ENCODE results near the gene SSX3.
"Not testable (repeated sequence)": the region's sequence is repeated elsewhere in the genome, so short reads cannot be mapped to it uniquely, and the experiment has no call there.

The SSX3 gene, protein sequence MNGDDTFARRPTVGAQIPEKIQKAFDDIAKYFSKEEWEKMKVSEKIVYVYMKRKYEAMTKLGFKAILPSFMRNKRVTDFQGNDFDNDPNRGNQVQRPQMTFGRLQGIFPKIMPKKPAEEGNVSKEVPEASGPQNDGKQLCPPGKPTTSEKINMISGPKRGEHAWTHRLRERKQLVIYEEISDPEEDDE

DNA sequence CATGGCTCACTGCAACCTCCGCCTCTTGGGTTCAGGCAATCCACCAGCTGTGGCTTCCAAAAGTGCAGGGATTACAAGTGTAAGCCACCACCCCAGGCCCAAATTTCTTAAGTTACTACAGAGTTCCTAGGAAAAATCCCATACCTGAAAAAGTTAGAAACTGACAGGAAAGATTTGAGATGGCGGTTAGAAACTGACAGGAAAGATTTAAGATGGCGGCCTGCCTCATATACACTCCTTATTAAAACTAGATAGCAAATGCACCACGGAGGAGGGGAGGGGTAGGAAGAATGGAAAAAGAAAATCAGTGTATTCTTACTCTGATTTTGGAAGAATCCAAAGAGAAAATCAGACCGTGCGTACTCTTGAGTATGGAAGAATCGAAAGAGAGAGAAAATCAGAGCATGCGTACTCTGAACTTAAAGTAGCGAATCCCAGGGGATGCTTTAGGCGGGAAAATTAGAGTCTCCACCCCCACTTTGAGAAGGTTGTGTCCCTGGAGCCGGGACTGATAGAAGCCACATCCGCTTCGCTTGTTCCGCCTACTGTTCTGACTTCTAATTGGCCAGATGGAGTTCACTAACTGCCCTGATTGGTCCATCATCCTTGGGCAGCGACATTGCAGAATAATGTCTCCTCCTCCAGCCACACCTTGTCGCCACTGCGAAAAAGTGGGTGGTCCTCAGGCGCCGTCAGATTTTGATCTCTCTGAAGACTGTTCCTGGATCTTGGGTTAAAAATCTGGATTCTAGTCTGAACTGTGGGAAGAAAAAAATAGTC is at the start of gene SSX3:
TSS of gene SSX3 (minus strand) at position 389 of the 780 bp plus-strand sequence. CDS start 1,454 bp downstream, outside the sequence.
- not testable (repeated sequence) for DNase-seq

GRCh38 chrX:48397825-48398224 is 41.3 kb upstream of the SSX3 start:
- not testable (repeated sequence) for DNase-seq

GRCh38 chrX:48396931-48397330 is 40.4 kb upstream of the SSX3 start:
- DNase-seq = not testable (repeated sequence)

- DNase-seq = not testable (repeated sequence)
These were observed 26.7 kb upstream of the SSX3 start, which contains the start of gene SSX4 for GRCh38 chrX:48383239-48383638. Gene SSX4 (plus strand): TSS chrX:48383539. CDS start chrX:48384054, 515 bp downstream.

DNA sequence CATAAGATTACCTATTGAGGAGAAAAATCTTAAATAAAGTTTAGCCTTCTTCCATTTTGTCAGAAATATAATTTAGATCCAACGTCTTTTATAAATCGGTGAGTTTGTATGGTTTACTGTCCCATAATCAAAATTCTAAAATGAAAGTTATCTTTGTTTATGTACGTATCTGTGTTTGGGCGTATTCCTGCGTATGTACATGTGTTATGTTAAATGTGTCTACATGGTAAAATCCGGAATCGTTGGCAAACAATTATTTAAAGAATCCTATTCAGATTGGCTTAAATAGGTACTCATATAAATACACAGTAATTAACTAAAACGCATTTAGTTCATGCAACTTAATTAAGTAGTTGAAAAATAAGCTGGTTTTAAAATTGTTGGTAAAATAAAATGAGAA is 13.9 kb upstream of the SSX3 start:
- not testable (repeated sequence) for DNase-seq

- DNase-seq = not testable (repeated sequence)
These were observed 11.4 kb upstream of the SSX3 start for GRCh38 chrX:48367717-48368408.

DNA sequence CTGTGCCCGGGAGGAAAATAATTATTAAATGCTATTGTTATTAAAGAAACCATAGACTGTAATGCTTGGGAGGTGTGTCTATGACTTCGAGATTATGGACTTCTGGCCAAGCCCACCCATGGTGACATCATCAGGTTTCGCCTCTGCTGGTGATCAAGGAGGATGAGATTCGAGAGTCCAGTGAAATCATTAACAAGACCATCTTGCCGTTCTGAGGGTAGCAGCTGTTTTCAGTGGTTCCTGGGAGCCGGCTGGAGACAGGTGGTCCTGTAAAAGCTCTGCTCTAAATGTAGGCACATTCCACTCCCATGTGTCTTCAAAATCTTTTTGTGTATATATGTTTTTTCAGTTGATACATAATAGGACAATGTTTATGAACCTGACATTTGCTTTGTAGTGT is 2.8 kb upstream of the SSX3 start:
- not testable (repeated sequence) for DNase-seq

GRCh38 chrX:48357681-48358080 is 1.2 kb upstream of the SSX3 start:
- no peak for DNase-seq

DNA sequence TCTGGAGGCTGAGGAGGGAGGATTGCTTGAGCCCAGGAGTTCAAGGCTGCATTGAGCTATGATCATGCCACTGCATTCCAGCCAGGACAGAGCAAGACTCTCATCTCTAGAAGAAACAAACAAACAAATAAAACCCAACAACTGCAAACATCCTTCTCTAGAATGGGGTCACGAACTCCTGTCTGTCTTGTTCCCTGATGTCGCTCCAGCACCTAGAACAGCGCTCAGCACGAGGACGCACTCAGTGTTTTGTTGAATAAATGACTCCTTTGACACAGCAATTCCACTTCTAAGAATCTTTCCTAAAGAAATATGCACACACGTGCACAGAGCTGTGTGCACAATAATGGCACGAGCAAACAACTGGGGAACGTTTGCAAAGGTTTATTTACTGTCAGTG is 10.4 kb downstream of the SSX3 start:
- DNase-seq = not testable (repeated sequence)

DNA sequence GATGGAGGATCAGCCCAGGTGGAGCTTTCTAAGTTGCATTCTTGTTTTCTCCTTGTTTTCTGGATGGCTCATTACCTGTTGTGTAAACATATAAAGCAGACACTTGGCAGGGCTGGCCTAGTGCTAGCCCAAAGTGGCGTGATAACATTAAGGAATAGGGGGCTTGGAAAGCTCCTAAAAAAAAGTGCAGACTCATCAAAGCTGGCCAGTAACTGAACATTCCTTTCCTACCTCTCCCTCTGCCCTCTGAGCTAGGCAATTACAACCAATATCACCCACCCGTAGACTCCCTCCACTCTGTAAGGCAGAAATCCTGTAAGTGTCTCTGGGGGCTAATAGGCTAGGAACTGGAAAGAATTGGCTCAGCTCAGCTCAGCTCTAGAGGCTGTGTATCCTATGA is 42.5 kb downstream of the SSX3 start:
- DNase-seq = not testable (repeated sequence)

DNA sequence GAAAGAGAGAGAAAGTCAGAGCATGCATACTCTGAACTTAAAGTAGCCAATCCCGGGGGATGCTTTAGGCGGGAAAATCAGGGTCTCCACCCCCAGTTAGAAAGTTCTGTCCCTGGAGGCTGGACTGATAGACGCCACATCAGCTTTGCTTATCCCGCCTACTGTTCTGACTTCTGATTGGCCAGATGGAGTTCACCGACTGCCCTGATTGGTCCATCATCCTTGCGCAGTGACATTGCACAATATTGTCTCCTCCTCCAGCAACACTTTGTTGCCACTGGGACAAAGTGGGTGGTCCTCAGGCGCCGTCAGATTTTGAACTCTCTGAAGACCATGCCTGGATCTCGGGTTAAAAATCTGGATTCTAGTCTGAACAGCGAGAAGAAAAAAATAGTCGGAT is 50.3 kb downstream of the SSX3 start:
- no peak for DNase-seq
